HEK293 (cell line): Measurements from ENCODE around the gene BCL7A.

Source experiments
- CTCF ChIA-PET: fragments of 350-600 bp; formaldehyde crosslinking; extraction: SDS; loops from one replicate; lab custom pipeline; 2021; ENCODE audit warnings: antibody characterized with exemption; lab: Yijun Ruan, JAX
- POLR2A ChIA-PET: fragments of 300-600 bp; formaldehyde crosslinking; extraction: SDS; loops from one replicate; lab custom pipeline; 2020; ENCODE audit warnings: antibody characterized with exemption, inconsistent platforms; lab: Yijun Ruan, JAX
- H3K27ac ChIP-seq: fragments of 200-500 bp; sonication (Bioruptor generic); 2 replicates; pipeline ENCODE4 v1.5.1; 2014; ENCODE audit warnings: low read depth, low read length, control low read depth, inconsistent platforms; ENCODE audit errors: extremely low read depth
- H3K36me3 ChIP-seq, 2 experiments: fragments of 200-500 bp in 1 of 2; sonication (Bioruptor generic) in 1 of 2; 1 replicate in 1 of 2; 2 replicates in 1 of 2; pipeline ENCODE4 v1.5.1; 2014 to 2017; ENCODE audit warnings: inconsistent platforms in 2 of 2, low read length in 2 of 2; ENCODE audit not compliant: control insufficient read depth in 2 of 2, insufficient read depth in 1 of 2
- H3K4me1 ChIP-seq: fragments of 200-500 bp; sonication (Bioruptor generic); 2 replicates; pipeline ENCODE4 v1.5.1; 2014; ENCODE audit warnings: mild to moderate bottlenecking, low read length, inconsistent platforms; ENCODE audit not compliant: control insufficient read depth, insufficient read depth
- H3K4me3 ChIP-seq: 2 replicates; pipeline ENCODE4 v1.5.1; 2011; ENCODE audit warnings: low read depth, mild to moderate bottlenecking, control low read depth, low read length, moderate library complexity
- H3K9me3 ChIP-seq: fragments of 200-500 bp; sonication (Bioruptor generic); 2 replicates; pipeline ENCODE4 v1.5.1; 2014; ENCODE audit warnings: low read depth, low read length, inconsistent platforms; ENCODE audit not compliant: control insufficient read depth, insufficient read depth
- HOXD13 ChIP-seq: sonication (generic); formaldehyde crosslinking; IDR thresholded peaks from 2 replicates; pipeline ENCODE4 v1.8.0; 2022; ENCODE audit warnings: missing genetic modification reagents, borderline replicate concordance
- KLF9 ChIP-seq: fragments of 450-650 bp; formaldehyde crosslinking; IDR thresholded peaks from 2 replicates; pipeline ENCODE4 v1.5.1; 2016; ENCODE audit warnings: missing biosample characterization, missing genetic modification characterization, low read depth
- TCF7L2 ChIP-seq: IDR thresholded peaks from 2 replicates; pipeline ENCODE4 v1.6.1; 2011; ENCODE audit warnings: low read depth, mild to moderate bottlenecking, inconsistent platforms, low read length, moderate library complexity, borderline replicate concordance
- ZFP69B ChIP-seq: fragments of 450-650 bp; formaldehyde crosslinking; IDR thresholded peaks from 2 replicates; pipeline ENCODE4 v1.5.1; 2016; ENCODE audit warnings: missing biosample characterization, missing genetic modification characterization
- ZNF133 ChIP-seq: fragments of 450-650 bp; formaldehyde crosslinking; IDR thresholded peaks from 2 replicates; pipeline ENCODE4 v1.5.1; 2016; ENCODE audit warnings: missing biosample characterization, missing genetic modification characterization
- ZNF155 ChIP-seq: fragments of 450-650 bp; formaldehyde crosslinking; IDR thresholded peaks from 2 replicates; pipeline ENCODE4 v1.5.1; 2016; ENCODE audit warnings: missing biosample characterization, missing genetic modification characterization
- ZNF157 ChIP-seq: fragments of 450-650 bp; formaldehyde crosslinking; IDR thresholded peaks from 2 replicates; pipeline ENCODE4 v1.5.1; 2016; ENCODE audit warnings: missing biosample characterization, missing genetic modification characterization
- ZNF266 ChIP-seq: fragments of 450-650 bp; formaldehyde crosslinking; IDR thresholded peaks from 2 replicates; pipeline ENCODE4 v1.5.1; 2016; ENCODE audit warnings: missing biosample characterization, missing genetic modification characterization, low read depth
- ZNF311 ChIP-seq: fragments of 450-650 bp; formaldehyde crosslinking; IDR thresholded peaks from 2 replicates; pipeline ENCODE4 v1.5.1; 2017; ENCODE audit warnings: missing biosample characterization, missing genetic modification characterization, borderline replicate concordance
- ZNF324 ChIP-seq: fragments of 450-650 bp; formaldehyde crosslinking; IDR thresholded peaks from 2 replicates; pipeline ENCODE4 v1.5.1; 2016; ENCODE audit warnings: missing biosample characterization, missing genetic modification characterization
- ZNF341 ChIP-seq: fragments of 450-650 bp; formaldehyde crosslinking; IDR thresholded peaks from 2 replicates; pipeline ENCODE4; 2016; ENCODE audit warnings: low read depth, missing biosample characterization, missing genetic modification characterization
- ZNF366 ChIP-seq: fragments of 450-650 bp; formaldehyde crosslinking; conservative IDR thresholded peaks from 2 replicates; pipeline ENCODE4 v1.5.1; 2016; ENCODE audit warnings: missing biosample characterization, missing genetic modification characterization
- ZNF404 ChIP-seq: fragments of 450-650 bp; formaldehyde crosslinking; IDR thresholded peaks from 2 replicates; pipeline ENCODE4 v1.5.1; 2017; ENCODE audit warnings: missing biosample characterization, missing genetic modification characterization
- ZNF501 ChIP-seq: fragments of 450-650 bp; formaldehyde crosslinking; IDR thresholded peaks from 2 replicates; pipeline ENCODE4 v1.5.1; 2016; ENCODE audit warnings: missing biosample characterization, missing genetic modification characterization
- ZNF555 ChIP-seq: fragments of 450-650 bp; formaldehyde crosslinking; conservative IDR thresholded peaks from 2 replicates; pipeline ENCODE4 v1.5.1; 2017; ENCODE audit warnings: missing biosample characterization, mild to moderate bottlenecking, missing genetic modification characterization, inconsistent platforms
- ZSCAN16 ChIP-seq: fragments of 450-650 bp; formaldehyde crosslinking; IDR thresholded peaks from 2 replicates; pipeline ENCODE4 v1.5.1; 2016; ENCODE audit warnings: missing biosample characterization, missing genetic modification characterization
- TF ChIP-seq, protein P1 (sequence below): fragments of 450-650 bp; formaldehyde crosslinking; IDR thresholded peaks from 2 replicates; pipeline ENCODE4 v1.5.1; 2016; ENCODE audit warnings: missing biosample characterization, missing genetic modification characterization
- TF ChIP-seq, protein P2 (sequence below): fragments of 450-650 bp; formaldehyde crosslinking; IDR thresholded peaks from 2 replicates; pipeline ENCODE4 v1.5.1; 2016; ENCODE audit warnings: missing biosample characterization, missing genetic modification characterization, borderline replicate concordance
- TF ChIP-seq, protein P3 (sequence below): fragments of 450-650 bp; formaldehyde crosslinking; IDR thresholded peaks from 2 replicates; pipeline ENCODE4 v1.5.1; 2016; ENCODE audit warnings: missing biosample characterization, missing genetic modification characterization
- TF ChIP-seq, protein P4 (sequence below): fragments of 450-650 bp; formaldehyde crosslinking; conservative IDR thresholded peaks from 2 replicates; pipeline ENCODE4 v1.5.1; 2016; ENCODE audit warnings: low read depth, missing biosample characterization, missing genetic modification characterization
- TF ChIP-seq, protein P5 (sequence below): fragments of 450-650 bp; formaldehyde crosslinking; IDR thresholded peaks from 2 replicates; pipeline ENCODE4 v1.5.1; 2016; ENCODE audit warnings: missing biosample characterization, missing genetic modification characterization
- TF ChIP-seq, protein P6 (sequence below): fragments of 450-650 bp; formaldehyde crosslinking; IDR thresholded peaks from 2 replicates; pipeline ENCODE4 v1.5.1; 2017; ENCODE audit warnings: missing biosample characterization, missing genetic modification characterization

Gene BCL7A

DNA sequence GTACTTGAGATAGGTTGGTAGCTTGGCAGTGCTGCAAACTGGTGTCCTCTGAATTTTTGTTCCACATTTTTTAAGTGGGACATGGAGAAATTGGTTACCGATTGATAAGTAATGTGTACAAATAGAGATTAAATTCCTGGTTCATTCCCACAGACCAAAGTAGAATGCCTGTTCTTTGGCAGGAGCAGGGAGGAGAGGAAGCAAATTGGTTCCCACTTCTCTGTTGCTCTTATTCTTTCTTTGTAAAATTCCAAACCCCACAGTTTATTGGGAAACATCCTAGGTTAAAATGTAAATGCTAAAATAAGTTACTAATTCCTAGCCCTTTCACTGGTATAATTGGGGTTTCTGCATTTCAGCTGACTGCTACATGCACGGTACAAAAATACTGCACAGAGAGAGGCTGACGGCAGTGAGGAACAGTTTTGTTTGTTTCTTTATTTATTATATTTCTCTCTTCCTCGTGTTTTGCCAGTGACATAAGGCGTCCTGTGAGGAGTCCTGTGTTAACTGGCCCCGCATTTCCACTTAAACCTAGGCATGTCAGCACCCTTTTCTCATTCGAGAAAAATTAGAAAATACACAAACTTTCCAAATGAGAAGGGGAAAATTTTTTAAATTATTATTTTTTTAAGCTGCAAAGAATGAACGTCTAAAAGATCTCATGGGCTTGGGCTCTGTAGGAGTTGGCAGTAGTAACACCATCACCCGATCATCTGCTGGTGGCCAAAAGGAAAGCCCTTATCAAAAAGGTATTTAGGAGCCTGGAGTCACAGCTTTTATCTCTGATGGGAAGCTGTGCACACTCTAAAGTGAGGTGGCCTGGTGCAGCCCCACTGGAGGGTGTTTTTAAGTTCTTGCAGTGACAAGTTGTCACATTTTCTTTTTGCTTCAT, 25.4 kb upstream of the BCL7A start (continued):
- TF ChIP-seq ZNF366 (no peak), ZNF311 (no peak), ZNF324 (tag by site-specific recombination) (no peak)
- TF ChIP-seq, protein P1, sequence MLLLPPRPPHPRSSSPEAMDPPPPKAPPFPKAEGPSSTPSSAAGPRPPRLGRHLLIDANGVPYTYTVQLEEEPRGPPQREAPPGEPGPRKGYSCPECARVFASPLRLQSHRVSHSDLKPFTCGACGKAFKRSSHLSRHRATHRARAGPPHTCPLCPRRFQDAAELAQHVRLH: no peak
- TF ChIP-seq, protein P2, sequence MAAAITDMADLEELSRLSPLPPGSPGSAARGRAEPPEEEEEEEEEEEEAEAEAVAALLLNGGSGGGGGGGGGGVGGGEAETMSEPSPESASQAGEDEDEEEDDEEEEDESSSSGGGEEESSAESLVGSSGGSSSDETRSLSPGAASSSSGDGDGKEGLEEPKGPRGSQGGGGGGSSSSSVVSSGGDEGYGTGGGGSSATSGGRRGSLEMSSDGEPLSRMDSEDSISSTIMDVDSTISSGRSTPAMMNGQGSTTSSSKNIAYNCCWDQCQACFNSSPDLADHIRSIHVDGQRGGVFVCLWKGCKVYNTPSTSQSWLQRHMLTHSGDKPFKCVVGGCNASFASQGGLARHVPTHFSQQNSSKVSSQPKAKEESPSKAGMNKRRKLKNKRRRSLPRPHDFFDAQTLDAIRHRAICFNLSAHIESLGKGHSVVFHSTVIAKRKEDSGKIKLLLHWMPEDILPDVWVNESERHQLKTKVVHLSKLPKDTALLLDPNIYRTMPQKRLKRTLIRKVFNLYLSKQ: no peak
- TF ChIP-seq, protein P3, sequence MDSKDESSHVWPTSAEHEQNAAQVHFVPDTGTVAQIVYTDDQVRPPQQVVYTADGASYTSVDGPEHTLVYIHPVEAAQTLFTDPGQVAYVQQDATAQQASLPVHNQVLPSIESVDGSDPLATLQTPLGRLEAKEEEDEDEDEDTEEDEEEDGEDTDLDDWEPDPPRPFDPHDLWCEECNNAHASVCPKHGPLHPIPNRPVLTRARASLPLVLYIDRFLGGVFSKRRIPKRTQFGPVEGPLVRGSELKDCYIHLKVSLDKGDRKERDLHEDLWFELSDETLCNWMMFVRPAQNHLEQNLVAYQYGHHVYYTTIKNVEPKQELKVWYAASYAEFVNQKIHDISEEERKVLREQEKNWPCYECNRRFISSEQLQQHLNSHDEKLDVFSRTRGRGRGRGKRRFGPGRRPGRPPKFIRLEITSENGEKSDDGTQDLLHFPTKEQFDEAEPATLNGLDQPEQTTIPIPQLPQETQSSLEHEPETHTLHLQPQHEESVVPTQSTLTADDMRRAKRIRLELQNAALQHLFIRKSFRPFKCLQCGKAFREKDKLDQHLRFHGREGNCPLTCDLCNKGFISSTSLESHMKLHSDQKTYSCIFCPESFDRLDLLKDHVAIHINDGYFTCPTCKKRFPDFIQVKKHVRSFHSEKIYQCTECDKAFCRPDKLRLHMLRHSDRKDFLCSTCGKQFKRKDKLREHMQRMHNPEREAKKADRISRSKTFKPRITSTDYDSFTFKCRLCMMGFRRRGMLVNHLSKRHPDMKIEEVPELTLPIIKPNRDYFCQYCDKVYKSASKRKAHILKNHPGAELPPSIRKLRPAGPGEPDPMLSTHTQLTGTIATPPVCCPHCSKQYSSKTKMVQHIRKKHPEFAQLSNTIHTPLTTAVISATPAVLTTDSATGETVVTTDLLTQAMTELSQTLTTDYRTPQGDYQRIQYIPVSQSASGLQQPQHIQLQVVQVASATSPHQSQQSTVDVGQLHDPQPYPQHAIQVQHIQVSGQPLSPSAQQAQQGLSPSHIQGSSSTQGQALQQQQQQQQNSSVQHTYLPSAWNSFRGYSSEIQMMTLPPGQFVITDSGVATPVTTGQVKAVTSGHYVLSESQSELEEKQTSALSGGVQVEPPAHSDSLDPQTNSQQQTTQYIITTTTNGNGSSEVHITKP (tag by site-specific recombination): no peak

DNA sequence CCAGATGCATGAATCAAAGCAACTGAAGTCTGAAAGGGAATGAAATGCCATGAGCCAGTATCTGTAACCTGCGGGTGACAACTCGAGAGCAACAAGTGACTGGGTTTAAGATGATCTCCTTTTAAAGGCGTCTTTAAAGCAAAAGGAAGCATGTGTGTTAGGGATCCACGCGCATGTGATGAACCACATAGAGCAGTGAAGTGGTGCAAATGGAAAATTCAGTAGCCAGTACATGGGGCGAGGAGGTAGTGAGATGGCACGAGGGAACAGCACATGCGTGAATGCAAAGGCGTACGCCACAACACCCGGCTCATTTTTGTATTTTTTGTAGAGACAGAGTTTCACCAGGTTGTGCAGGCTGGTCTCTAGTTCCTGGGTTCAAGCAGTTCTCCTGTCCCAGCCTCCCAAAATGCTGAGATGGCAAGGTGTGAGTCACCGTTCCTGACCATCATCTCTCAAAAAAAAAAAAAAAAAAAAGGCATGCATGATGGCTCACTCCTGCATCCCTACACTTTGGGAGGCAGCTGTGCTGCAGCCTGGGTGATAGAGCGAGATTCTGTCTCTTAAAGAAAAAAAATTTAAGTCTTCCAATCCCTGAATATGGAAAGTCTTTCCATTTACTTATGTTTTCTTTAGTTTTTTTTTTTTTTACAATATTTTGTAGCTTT, 24.6 kb upstream of the BCL7A start:
- Histone ChIP-seq H3K27ac (no peak overlapping the region), H3K9me3 (no peaks in the 10 kb centered on the region), H3K36me3 (no peaks in the 10 kb centered on the region), H3K4me1 (no peaks in the 10 kb centered on the region), H3K4me3 (no peak overlapping the region)
- ChIA-PET CTCF (no interaction called here), POLR2A (interaction anchor here (0.6 kb wide), 1 partner anchor 48 kb away, joined by 3 read pairs; no protein-coding TSS in a partner anchor)
- TF ChIP-seq ZNF501 (no peak), ZNF133 (no peak), ZSCAN16 (tag by site-specific recombination) (no peak), ZNF157 (tag by site-specific recombination) (no peak), ZNF555 (tag by site-specific recombination) (no peak), ZNF266 (tag by site-specific recombination) (no peak), ZNF341 (tag by site-specific recombination) (no peak), ZNF155 (tag by site-specific recombination) (no peak), HOXD13 (CRISPR knock-in tag) (no peak), ZNF404 (tag by site-specific recombination) (no peak), TCF7L2 (no peak), KLF9 (no peak), ZFP69B (tag by site-specific recombination) (no peak)
- TF ChIP-seq, protein P4, sequence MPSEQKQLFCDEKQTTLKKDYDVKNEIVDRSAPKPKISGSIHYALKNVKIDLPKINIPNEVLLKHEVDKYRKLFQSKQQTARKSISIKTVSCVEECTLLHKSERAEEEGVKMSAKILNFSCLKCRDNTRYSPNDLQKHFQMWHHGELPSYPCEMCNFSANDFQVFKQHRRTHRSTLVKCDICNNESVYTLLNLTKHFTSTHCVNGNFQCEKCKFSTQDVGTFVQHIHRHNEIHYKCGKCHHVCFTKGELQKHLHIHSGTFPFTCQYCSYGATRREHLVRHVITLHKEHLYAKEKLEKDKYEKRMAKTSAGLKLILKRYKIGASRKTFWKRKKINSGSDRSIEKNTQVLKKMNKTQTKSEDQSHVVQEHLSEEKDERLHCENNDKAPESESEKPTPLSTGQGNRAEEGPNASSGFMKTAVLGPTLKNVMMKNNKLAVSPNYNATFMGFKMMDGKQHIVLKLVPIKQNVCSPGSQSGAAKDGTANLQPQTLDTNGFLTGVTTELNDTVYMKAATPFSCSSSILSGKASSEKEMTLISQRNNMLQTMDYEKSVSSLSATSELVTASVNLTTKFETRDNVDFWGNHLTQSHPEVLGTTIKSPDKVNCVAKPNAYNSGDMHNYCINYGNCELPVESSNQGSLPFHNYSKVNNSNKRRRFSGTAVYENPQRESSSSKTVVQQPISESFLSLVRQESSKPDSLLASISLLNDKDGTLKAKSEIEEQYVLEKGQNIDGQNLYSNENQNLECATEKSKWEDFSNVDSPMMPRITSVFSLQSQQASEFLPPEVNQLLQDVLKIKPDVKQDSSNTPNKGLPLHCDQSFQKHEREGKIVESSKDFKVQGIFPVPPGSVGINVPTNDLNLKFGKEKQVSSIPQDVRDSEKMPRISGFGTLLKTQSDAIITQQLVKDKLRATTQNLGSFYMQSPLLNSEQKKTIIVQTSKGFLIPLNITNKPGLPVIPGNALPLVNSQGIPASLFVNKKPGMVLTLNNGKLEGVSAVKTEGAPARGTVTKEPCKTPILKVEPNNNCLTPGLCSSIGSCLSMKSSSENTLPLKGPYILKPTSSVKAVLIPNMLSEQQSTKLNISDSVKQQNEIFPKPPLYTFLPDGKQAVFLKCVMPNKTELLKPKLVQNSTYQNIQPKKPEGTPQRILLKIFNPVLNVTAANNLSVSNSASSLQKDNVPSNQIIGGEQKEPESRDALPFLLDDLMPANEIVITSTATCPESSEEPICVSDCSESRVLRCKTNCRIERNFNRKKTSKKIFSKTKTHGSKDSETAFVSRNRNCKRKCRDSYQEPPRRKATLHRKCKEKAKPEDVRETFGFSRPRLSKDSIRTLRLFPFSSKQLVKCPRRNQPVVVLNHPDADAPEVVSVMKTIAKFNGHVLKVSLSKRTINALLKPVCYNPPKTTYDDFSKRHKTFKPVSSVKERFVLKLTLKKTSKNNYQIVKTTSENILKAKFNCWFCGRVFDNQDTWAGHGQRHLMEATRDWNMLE (tag by site-specific recombination): no peak
- TF ChIP-seq, protein P5, sequence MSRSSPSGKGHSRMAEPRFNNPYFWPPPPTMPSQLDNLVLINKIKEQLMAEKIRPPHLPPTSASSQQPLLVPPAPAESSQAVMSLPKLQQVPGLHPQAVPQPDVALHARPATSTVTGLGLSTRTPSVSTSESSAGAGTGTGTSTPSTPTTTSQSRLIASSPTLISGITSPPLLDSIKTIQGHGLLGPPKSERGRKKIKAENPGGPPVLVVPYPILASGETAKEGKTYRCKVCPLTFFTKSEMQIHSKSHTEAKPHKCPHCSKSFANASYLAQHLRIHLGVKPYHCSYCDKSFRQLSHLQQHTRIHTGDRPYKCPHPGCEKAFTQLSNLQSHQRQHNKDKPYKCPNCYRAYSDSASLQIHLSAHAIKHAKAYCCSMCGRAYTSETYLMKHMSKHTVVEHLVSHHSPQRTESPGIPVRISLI (tag by site-specific recombination): 0 out of 2 replicates have a peak, but pooled peaks have one; percentile 39
- TF ChIP-seq, protein P6, sequence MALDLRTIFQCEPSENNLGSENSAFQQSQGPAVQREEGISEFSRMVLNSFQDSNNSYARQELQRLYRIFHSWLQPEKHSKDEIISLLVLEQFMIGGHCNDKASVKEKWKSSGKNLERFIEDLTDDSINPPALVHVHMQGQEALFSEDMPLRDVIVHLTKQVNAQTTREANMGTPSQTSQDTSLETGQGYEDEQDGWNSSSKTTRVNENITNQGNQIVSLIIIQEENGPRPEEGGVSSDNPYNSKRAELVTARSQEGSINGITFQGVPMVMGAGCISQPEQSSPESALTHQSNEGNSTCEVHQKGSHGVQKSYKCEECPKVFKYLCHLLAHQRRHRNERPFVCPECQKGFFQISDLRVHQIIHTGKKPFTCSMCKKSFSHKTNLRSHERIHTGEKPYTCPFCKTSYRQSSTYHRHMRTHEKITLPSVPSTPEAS (tag by site-specific recombination): no peak
